NCI-H128 (cell line): ENCODE results near the gene CPAMD8.
"Not testable (repeated sequence)": the region's sequence is repeated elsewhere in the genome, so short reads cannot be mapped to it uniquely, and the experiment has no call there.

Experiments
- DNase-seq: peaks from one replicate; lab custom pipeline; 2025; ENCODE audit not compliant: unreplicated experiment; lab: John Stamatoyannopoulos, UW

The CPAMD8 gene

GRCh38 chr19:17041976-17042375 lies 15.4 kb upstream of the CPAMD8 start:
- DNase-seq = no peak

GRCh38 chr19:17037966-17038500 lies 11.4 kb upstream of the CPAMD8 start:
- DNase-seq = no peak

- no peak for DNase-seq
Measured at GRCh38 chr19:17037184-17037583, 10.6 kb upstream of the CPAMD8 start.

- DNase-seq = no peak
Measured at GRCh38 chr19:17036640-17037039, 10.0 kb upstream of the CPAMD8 start.

GRCh38 chr19:17035842-17036424 lies 9.3 kb upstream of the CPAMD8 start:
- no peak for DNase-seq

GRCh38 chr19:17031741-17032140 lies 5.1 kb upstream of the CPAMD8 start:
- DNase-seq = no peak

- no peak for DNase-seq
Measured at GRCh38 chr19:17027535-17027975, 945 bp upstream of the CPAMD8 start.

GRCh38 chr19:17025991-17026658 lies 485 bp downstream of the CPAMD8 start:
- DNase-seq = no peak

GRCh38 chr19:17025361-17025760 lies 1.2 kb downstream of the CPAMD8 start:
- no peak for DNase-seq

- not testable (repeated sequence) for DNase-seq
Measured at GRCh38 chr19:17024941-17025340, 1.7 kb downstream of the CPAMD8 start.

GRCh38 chr19:17023805-17024204 lies 2.8 kb downstream of the CPAMD8 start:
- DNase-seq = no peak

- no peak for DNase-seq
Measured at GRCh38 chr19:17022738-17023137, 3.9 kb downstream of the CPAMD8 start.

GRCh38 chr19:17021793-17022590 lies 4.6 kb downstream of the CPAMD8 start:
- no peak for DNase-seq

- no peak for DNase-seq
Measured at GRCh38 chr19:17021328-17021727, 5.3 kb downstream of the CPAMD8 start.

GRCh38 chr19:17020823-17021222 lies 5.8 kb downstream of the CPAMD8 start:
- no peak for DNase-seq

- DNase-seq = no peak
Measured at GRCh38 chr19:17020385-17020784, 6.2 kb downstream of the CPAMD8 start.

GRCh38 chr19:17014212-17014861 lies 12.3 kb downstream of the CPAMD8 start:
- not testable (repeated sequence) for DNase-seq

- DNase-seq = no peak
Measured at GRCh38 chr19:17011485-17011884, 15.1 kb downstream of the CPAMD8 start.

GRCh38 chr19:17006579-17006978 lies 20.0 kb downstream of the CPAMD8 start:
- no peak for DNase-seq

- DNase-seq = no peak
Measured at GRCh38 chr19:17005000-17005399, 21.6 kb downstream of the CPAMD8 start.

GRCh38 chr19:17004386-17004785 lies 22.2 kb downstream of the CPAMD8 start:
- no peak for DNase-seq
